GM12875 (cell line): ENCODE results near the gene ADAMTS9.

ENCODE experiments used
- H3K4me3 ChIP-seq: one replicate; pipeline ENCODE4 v1.5.1; 2011; ENCODE audit warnings: low read depth, low read length, control low read depth
- TF ChIP-seq, protein P1 (sequence below): IDR thresholded peaks from 2 replicates; pipeline ENCODE4 v1.5.1; 2011; ENCODE audit warnings: low read depth, mild to moderate bottlenecking, control low read depth, inconsistent platforms, low read length, moderate library complexity, borderline replicate concordance; ENCODE audit not compliant: insufficient read depth

Gene ADAMTS9

DNA sequence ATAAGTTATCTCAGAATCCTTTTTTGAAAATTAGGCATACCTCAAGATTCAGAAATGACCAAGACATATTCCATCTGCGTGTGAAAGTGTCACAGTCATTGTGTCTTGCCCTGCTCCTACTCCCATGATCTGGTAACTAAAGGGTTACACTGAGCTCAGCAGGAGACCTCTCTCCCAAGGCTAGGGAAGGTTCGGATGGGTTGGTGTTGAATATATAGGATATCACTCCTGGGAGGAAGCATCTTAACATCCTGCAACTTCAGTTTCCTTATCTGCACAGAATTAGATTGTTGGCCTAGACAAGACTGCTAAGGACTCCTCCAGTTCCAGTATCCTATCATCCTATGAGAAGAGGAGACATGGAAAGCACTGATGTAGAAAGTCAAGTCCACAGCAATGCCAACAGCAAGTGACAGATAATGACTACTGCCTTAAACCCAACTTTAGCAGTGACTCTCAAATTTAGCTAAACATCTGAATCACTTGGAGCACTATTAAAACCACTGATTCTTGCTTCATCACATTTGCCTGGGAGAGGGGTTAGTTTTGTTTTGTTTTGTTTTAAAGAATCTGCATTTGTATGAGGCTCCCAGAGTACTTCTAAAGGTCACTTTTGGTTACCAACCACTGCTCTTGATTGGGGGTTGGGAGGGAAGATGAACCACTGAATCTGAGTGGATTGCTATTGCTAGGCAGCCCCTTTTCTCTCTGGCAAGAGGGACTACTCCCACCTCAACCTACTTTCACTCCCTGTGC is 9.7 kb downstream of the ADAMTS9 start:
- TF ChIP-seq, protein P1, sequence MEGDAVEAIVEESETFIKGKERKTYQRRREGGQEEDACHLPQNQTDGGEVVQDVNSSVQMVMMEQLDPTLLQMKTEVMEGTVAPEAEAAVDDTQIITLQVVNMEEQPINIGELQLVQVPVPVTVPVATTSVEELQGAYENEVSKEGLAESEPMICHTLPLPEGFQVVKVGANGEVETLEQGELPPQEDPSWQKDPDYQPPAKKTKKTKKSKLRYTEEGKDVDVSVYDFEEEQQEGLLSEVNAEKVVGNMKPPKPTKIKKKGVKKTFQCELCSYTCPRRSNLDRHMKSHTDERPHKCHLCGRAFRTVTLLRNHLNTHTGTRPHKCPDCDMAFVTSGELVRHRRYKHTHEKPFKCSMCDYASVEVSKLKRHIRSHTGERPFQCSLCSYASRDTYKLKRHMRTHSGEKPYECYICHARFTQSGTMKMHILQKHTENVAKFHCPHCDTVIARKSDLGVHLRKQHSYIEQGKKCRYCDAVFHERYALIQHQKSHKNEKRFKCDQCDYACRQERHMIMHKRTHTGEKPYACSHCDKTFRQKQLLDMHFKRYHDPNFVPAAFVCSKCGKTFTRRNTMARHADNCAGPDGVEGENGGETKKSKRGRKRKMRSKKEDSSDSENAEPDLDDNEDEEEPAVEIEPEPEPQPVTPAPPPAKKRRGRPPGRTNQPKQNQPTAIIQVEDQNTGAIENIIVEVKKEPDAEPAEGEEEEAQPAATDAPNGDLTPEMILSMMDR = no peak
- H3K4me3 ChIP-seq = no peak overlapping the region

DNA sequence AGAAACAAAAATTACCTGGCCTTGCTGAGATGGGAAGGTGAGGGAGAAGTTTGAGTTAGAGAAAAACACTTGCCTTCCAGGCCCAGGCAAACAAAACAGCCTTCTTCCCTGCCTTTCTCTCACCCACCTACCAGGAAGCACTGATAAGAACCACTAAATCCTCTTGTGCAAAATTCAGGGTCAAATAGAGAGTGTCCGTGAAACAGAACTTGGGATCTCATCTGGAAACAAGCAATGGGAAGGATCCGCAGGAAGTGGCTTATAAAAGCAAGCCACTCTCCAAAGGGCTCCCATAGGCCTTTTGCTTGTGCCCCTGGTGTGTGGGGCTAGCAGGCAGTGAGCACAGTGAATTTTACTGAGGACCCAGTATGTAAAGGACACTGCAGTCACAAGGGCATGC is 11.0 kb downstream of the ADAMTS9 start:
- TF ChIP-seq, protein P1 = no peak
- H3K4me3 ChIP-seq = no peak overlapping the region

DNA sequence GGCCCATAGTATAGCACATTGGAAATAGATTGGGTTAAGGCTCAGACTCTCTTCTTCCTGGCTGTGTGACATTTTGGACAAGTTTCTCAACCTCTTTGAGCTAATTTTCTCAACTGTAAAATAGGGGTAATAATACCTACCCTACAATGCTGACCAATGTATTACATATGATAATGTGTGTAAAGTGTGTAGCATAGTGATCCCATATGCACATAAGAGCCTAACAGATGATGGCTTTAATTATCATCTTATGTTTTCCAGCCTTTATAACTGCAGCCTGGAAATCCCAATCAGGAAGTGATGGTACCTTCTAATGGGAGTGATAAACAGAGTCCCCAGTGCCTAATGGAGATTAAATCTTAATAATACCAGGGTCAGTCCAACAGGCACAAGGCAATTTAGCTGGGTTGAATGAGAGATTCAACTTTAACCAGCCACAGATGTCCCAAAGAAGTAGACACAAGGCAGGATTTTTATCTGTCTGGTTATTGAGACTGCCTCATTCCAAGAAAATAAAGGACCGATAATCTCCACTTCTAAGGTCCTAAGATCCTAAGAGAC is 12.0 kb downstream of the ADAMTS9 start:
- H3K4me3 ChIP-seq = no peak overlapping the region
- TF ChIP-seq, protein P1 = no peak

DNA sequence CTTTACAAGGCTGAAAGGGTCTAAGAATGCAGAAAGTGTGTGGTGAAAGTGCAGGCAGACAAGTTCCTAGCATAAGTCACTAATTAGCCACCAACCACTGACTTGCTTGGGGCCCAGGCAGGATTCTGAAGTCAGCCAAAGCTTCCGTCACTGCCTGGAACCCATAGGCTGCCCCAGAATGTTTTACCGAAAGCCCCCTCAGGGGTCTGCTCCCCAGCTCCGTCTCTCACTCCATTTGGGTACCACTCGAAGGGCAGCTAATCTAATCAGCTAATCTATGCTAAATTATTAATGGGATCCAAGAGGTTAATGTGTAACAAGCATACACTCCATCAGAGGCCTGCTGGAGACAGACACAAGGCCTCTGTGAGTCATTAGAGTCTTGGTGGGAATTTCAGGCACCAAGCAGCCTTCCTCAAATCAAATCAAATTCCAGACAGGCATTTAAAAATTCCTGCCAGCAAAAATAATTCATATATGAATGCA is 13.2 kb downstream of the ADAMTS9 start:
- H3K4me3 ChIP-seq = no peak overlapping the region
- TF ChIP-seq, protein P1 = no peak

DNA sequence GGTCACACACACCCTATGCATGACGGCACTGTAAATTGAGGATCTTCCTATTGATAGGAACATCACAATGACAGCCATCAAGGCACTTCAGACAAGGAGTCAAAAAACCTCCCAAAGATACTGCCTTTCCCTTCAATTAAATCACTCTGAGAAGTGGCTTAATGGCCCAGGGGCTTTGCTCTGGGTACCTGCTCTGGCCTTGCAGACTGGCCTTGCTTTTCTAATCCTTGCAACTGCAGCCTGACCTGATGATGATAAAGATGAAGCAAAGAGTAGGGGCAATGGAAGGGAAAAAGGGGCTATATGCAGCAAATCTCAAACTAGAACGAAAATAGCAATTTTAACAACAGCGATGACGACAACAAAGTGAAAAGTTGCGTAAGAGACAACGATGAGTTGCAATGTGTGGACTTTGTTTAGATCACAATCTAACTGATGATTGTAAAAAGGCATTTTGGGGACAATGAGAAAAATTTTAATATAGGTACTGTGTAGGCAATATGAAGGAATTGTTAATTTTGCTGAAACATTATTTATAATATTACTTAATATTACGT is 14.6 kb downstream of the ADAMTS9 start:
- no peak overlapping the region for H3K4me3 ChIP-seq
- TF ChIP-seq, protein P1 = no peak

DNA sequence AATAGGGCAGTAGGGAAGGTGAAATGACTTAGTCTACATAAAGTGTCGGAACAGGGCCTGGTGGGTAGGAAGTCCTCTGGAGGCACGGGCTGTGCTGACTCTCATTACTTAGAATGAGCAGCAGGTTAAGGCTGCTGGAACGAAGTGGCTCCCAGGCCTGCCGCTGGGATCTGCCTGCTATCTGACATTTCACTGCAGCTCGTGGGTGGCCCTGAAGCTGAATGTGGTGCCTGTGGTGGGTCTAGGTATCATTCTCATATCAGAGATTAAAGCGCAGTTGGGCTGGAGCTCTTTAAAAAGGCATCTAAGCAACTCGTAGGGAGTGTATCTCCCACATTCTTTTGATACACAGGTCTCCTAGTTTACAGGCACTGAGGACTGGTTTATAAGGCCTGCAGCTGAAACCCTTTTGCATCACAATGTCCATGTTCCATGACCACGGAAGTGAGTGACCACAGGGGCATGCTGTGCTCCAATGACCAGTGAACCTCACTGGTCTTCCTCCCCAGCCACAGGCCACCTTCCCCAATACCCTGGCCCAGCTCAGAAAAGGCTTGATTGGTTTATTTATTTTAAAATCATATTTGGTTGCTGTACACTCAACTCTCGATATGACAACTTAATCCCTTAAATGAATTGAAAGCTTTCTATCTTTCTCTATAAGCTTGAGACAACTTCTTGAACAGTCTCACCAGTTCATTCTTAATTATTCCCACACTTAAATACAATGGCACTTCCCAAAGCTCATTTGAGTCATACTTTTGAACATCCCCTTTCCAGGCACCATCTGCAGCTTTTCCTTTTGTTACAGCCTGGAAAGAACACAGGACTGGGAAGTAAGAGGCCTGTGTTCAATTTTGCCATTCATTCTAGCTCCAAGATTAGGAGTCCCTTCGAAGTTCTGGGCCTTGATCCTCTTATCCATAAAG is 19.0 kb downstream of the ADAMTS9 start:
- H3K4me3 ChIP-seq = no peak overlapping the region
- TF ChIP-seq, protein P1 = no peak
